Putamen (tissue), 1 donor: ENCODE measurements around the gene HMGXB4.

ENCODE experiments used
- DNase-seq: peaks from one replicate; pipeline ENCODE4 v3.0.0-alpha.2; 2016; ENCODE audit warnings: low spot score

Gene HMGXB4

DNA sequence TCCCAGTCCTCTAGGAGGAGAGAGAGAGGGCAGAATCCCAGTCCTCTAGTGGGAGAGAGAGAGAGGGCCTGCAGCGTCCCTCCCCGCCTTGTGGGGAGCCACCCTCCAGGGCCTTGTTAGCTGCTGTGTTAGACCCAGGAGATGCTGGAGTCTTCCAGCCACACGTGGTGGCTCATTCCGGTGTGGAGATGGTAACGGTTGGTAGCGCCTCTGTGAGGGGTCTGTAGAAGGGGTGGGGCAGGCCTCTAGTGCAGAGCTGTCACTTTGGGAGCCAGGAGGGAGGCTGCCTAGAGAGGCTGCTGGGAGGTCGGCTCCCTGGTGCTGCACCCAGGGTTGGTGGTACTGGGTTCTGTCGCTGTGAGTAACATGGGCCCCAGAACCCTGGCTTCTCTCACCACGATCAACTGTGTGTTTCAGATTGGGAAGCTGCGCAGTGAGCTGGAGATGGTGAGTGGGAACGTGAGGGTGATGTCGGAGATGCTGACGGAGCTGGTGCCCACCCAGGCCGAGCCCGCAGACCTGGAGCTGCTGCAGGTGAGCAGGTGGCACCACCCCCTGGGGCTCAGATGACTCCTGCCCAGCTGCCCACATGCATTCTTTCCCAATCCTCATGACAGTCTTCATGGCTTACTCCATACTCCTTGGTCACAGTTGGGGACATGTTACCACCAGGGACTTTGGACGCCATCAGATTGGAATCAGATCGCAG is 69.7 kb downstream of the HMGXB4 start:
- no peak for DNase-seq

DNA sequence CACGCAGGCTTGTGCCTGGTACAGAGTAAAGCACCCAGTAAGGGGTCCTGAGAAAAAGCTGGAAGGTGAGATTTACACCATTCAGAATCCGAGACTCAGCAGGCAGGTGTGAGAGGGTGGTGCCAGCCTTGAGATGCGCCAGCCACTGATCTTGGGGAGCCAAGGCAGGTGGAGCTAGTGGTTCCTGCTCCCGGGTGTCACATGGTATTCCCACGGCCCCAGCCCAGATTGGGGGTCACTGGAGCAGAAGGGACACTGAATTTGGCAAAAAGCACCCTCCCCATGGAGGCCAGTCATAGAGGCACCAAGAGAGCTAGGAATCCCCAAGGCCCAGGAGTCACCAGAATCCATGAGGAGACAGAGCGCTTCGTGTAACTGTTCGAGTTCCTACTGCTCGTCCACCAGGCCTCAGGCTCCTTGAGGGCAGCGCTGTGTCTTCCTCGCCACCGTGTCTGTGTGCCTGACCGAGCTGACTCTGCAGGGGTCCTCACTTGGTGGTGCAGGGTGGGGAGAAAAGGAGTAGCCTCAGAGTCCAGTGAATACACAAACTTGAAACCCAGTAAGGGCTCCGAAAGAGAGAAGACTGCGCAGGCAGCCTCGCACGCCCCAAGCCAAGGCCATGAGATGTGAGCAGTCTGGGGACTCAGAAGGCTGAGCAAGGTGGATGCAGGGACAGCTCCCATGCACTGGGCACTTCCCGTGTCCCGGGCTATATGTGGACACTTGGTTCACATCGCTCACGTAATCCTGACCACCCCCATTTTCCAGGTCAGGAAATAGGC is 70.6 kb downstream of the HMGXB4 start:
- DNase-seq, result no peak

- no peak for DNase-seq
These were observed 71.2 kb downstream of the HMGXB4 start for GRCh38 chr22:35328472-35328885.

GRCh38 chr22:35329114-35329847 is 72.0 kb downstream of the HMGXB4 start:
- no peak for DNase-seq

DNA sequence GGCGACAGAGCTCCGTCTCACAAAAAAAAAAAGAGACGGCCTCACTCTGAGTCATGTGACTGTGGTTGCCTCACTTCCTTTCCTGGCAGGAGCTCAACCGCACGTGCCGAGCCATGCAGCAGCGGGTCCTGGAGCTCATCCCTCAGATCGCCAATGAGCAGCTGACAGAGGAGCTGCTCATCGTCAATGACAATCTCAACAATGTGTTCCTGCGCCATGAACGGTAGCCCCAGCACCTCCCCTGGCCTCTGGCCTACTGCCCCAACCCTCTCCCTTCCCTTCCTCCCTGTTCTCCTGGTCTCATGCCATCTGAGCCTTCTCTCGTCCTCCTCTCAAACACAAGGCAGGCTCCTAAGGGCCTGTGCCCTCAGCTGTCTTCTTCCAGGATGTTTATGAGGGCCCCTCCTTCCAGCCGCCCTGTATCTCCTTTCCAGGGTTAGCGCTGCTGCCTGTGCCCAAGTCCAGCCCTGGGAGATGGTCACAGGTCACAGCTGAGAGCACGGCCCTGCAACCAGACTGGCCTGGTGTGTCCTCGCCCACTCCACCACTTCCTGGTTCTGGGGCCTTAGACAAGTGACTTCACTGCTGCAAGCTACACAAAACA is 73.1 kb downstream of the HMGXB4 start:
- DNase-seq, result no peak

DNA sequence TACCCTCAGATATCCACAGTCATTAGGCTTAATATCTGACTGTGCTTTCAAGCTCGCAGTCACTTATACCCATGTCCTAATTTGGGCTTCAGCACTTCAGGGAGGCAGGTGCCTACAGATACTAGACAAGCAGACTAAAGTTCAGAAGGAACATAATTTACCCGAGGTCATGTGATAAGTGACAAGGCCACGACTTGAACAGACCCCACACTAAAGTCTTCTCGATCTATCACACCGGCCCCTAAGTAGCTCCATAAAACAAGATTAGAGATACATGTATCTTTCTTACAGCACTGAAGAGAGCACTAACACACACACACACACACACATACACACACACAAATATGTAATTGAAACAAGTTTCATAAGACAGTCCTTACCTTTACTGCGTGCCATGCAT is 75.0 kb downstream of the HMGXB4 start:
- DNase-seq, result no peak

- no peak for DNase-seq
These were observed 75.9 kb downstream of the HMGXB4 start for GRCh38 chr22:35333220-35333619.

- DNase-seq, result no peak
These were observed 76.7 kb downstream of the HMGXB4 start for GRCh38 chr22:35334004-35334403.

DNA sequence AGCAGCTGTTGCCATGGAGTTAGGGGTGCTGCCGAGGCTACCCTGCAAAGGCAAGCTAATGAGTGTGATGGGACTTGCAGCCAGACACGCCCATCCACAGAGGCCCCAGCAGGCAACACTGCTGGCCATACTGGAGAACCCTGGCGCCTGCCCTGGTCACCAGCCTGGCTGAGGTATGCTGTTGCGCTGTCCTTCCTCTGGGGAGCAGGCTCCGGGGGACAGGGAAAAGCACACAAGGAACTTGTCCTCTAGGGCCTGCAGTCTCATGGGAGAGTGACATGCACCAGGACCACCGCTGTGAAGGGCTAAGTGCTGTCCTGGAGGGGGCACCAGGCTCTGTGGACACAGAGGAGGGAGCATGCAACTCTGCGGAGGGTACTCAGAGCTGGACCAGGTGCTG is 78.2 kb downstream of the HMGXB4 start:
- DNase-seq, result no peak

DNA sequence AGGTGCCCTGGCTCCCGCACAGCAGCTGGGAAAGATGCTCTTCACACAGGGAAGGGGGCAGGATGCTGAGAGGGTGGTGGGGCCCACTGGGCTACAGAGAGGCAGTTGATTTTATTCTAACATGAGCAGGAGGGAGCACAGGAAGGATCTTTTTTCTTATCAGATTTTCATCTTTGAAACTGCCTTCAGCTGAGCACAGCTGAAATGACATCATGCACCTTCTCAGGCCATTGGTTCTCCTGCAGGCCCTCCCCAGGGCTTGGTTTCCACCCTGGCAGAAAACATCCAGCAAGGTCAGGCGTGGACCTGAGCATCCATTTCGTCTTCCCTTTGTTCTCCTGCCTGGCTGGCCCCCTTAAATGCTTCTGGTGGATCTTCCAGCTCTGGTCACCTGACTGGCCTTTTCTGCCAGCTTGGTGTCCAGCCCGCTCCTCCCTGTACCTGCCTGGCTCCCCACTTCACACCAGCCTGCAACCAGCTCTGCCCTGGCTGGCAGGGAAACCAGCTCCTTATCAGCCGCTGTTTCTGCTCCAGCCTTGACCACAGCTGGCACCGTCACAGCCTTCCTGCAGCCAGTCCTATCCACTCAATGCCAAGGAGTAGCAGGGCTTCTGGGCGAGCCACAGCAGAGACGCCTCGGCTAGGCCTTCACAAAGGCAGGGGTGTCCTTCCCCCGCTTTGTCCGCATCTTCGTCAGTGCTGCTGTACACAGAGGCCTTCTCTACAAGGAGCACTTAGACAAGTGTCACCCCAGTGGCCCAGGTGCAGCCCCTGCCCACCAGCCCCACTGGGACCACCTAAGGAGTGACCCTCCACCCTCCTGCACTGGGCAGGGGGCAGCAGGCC is 78.9 kb downstream of the HMGXB4 start:
- DNase-seq, result no peak

GRCh38 chr22:35337932-35338331 is 80.6 kb downstream of the HMGXB4 start:
- no peak for DNase-seq

DNA sequence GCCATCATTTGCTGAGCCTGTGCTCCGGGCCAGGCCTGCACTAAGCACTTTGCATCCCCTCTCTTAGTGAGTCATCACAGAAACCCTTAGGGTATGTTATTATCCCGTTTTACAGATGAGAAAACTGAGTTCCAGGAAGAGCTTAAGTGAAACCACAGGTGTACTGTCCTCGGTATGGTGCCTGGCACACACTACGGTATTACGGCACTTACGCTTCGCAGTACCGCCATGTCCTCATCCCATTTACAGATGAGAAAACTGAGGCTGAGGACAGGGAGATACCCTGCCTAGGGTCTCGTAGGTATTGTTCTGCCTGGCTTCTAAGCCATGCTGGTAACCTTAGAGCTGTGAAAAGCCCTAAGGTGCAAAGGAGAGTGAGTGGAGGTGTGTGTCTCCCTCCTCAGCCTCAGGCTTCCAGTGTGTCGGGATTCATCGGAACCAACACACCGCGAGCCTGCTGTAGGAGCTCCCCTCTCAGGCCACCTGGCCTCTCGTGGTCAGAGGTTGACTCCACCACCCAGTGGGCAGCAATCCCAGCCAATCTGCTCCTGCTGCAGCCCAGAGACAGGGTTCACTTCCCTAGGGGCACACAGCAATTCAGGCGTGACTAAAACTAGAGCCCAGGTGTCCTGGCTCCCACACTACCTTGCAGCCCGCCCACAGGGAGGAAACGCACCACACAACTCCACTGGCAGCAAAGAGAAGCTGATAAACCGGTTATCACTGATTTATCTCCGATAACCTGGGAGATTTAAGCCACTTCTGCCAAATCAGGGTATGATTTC is 84.0 kb downstream of the HMGXB4 start:
- DNase-seq, result no peak

GRCh38 chr22:35342390-35342789 is 85.1 kb downstream of the HMGXB4 start:
- no peak for DNase-seq

GRCh38 chr22:35343664-35344550 is 86.6 kb downstream of the HMGXB4 start:
- DNase-seq, result no peak

GRCh38 chr22:35344956-35345690 is 87.8 kb downstream of the HMGXB4 start:
- DNase-seq, result no peak
